Fibroblast of the conjunctiva (primary cell): ENCODE results near the gene ETFDH.
"Not testable (repeated sequence)": the region's sequence is repeated elsewhere in the genome, so short reads cannot be mapped to it uniquely, and the experiment has no call there.

Experiments
- DNase-seq: peaks from one replicate; pipeline ENCODE4 v3.0.0-alpha.2; 2010; ENCODE audit warnings: low read depth

Gene ETFDH

GRCh38 chr4:158754385-158755180, 82.5 kb downstream of the ETFDH start:
- DNase-seq, result no peak

- DNase-seq, result not testable (repeated sequence)
These were observed 83.7 kb downstream of the ETFDH start for GRCh38 chr4:158755819-158756218.

GRCh38 chr4:158756588-158756987, 84.5 kb downstream of the ETFDH start:
- no peak for DNase-seq

- DNase-seq, result no peak
These were observed 86.0 kb downstream of the ETFDH start for GRCh38 chr4:158758142-158758541.

- no peak for DNase-seq
These were observed 86.6 kb downstream of the ETFDH start for GRCh38 chr4:158758703-158759102.
